Neural cell (in vitro differentiated cells): ENCODE data around the gene WDFY1. TPM values are rescaled to one million over a fixed set of nuclear protein-coding genes. Genes with fewer than 3 reads are reported as not detected.
A peak's percentile ranks its signal among the peaks of the same experiment; 100 is the strongest.

Source experiments
- H2AFZ ChIP-seq: fragments of 200-600, 300-800 bp; sonication (generic), shearing (Covaris generic); 2 replicates; pipeline ENCODE4 v1.6.0; 2014; ENCODE audit warnings: low read depth, mild to moderate bottlenecking, antibody characterized with exemption, low read length, moderate library complexity
- H3F3A ChIP-seq: fragments of 200-600 bp; shearing (Covaris generic); 2 replicates; pipeline ENCODE4 v1.6.1; 2016; ENCODE audit warnings: mild to moderate bottlenecking, moderate library complexity, mixed read lengths, antibody characterized with exemption, low read length; ENCODE audit not compliant: insufficient read depth, poor library complexity, severe bottlenecking
- H3K27ac ChIP-seq: fragments of 200-600, 300-800 bp; sonication (generic), shearing (Covaris generic); 2 replicates; pipeline ENCODE4 v1.5.1; 2014; ENCODE audit warnings: mild to moderate bottlenecking, low read length, moderate library complexity
- H3K27me3 ChIP-seq: fragments of 300-800, 200-600 bp; sonication (generic), shearing (Covaris generic); 2 replicates; pipeline ENCODE4 v1.6.0; 2014; ENCODE audit warnings: mild to moderate bottlenecking, low read depth, low read length, moderate library complexity; ENCODE audit not compliant: insufficient read depth
- H3K36me3 ChIP-seq: fragments of 300-800, 200-600 bp; sonication (generic), shearing (Covaris generic); 2 replicates; pipeline ENCODE4 v1.5.1; 2014; ENCODE audit warnings: mild to moderate bottlenecking, antibody characterized with exemption, low read length, moderate library complexity; ENCODE audit not compliant: insufficient read depth
- H3K4me2 ChIP-seq: fragments of 300-800, 200-600 bp; sonication (generic), shearing (Covaris generic); 2 replicates; pipeline ENCODE4 v1.6.0; 2014; ENCODE audit warnings: mild to moderate bottlenecking, low read length
- H3K4me3 ChIP-seq: fragments of 300-800, 200-600 bp; sonication (generic), shearing (Covaris generic); 2 replicates; pipeline ENCODE4 v1.5.1; 2014; ENCODE audit warnings: mild to moderate bottlenecking, low read length, moderate library complexity
- H3K79me2 ChIP-seq: fragments of 200-600 bp; shearing (Covaris generic); replicated peaks from 2 replicates; pipeline ENCODE4 v1.6.0; 2014; ENCODE audit warnings: mild to moderate bottlenecking, low read length, moderate library complexity; ENCODE audit not compliant: insufficient read depth
- H3K9ac ChIP-seq: fragments of 300-800, 200-600 bp; sonication (generic), shearing (Covaris generic); 2 replicates; pipeline ENCODE4 v1.6.1; 2016; ENCODE audit warnings: mild to moderate bottlenecking, low read length, mixed read lengths
- H3K9me2 ChIP-seq: fragments of 200-600 bp; shearing (Covaris generic); 2 replicates; pipeline ENCODE4 v1.6.1; 2016; ENCODE audit warnings: mild to moderate bottlenecking, low read length, mixed read lengths; ENCODE audit not compliant: insufficient read depth
- H3K9me3 ChIP-seq: fragments of 200-600, 300-800 bp; sonication (generic), shearing (Covaris generic); 2 replicates; pipeline ENCODE4 v1.6.1; 2016; ENCODE audit warnings: mild to moderate bottlenecking, mixed run types, low read length, moderate library complexity, mixed read lengths
- H4K20me1 ChIP-seq: fragments of 200-600 bp; shearing (Covaris generic); 2 replicates; pipeline ENCODE4 v1.6.1; 2016; ENCODE audit warnings: mild to moderate bottlenecking, mixed run types; ENCODE audit not compliant: insufficient read depth
- EP300 ChIP-seq: fragments of 450-650 bp; conservative IDR thresholded peaks from 2 replicates; pipeline ENCODE4 v1.6.1; 2014; ENCODE audit warnings: antibody characterized with exemption, mild to moderate bottlenecking, moderate library complexity; ENCODE audit not compliant: poor library complexity, severe bottlenecking
- EZH2 ChIP-seq: fragments of 200-600, 300-800 bp; shearing (Covaris generic), sonication (generic); IDR thresholded peaks from 2 replicates; pipeline ENCODE4 v1.6.1; 2014; ENCODE audit warnings: antibody characterized with exemption, low read length, borderline replicate concordance, mild to moderate bottlenecking; ENCODE audit not compliant: insufficient read depth, poor library complexity, severe bottlenecking
- MXI1 ChIP-seq: fragments of 450-650 bp; conservative IDR thresholded peaks from 2 replicates; pipeline ENCODE4 v1.6.1; 2014; ENCODE audit warnings: antibody characterized with exemption, mild to moderate bottlenecking; ENCODE audit not compliant: poor library complexity, severe bottlenecking
- POLR2AphosphoS5 ChIP-seq: IDR thresholded peaks from 2 replicates; pipeline ENCODE4 v1.6.1; 2012
- RAD21 ChIP-seq: fragments of 450-650 bp; conservative IDR thresholded peaks from 2 replicates; pipeline ENCODE4 v1.6.1; 2014; ENCODE audit warnings: antibody characterized with exemption, mild to moderate bottlenecking, moderate library complexity
- SMC3 ChIP-seq: fragments of 450-650 bp; conservative IDR thresholded peaks from 2 replicates; pipeline ENCODE4 v1.6.1; 2014; ENCODE audit warnings: antibody characterized with exemption, mild to moderate bottlenecking, moderate library complexity; ENCODE audit not compliant: poor library complexity
- TAF1 ChIP-seq: IDR thresholded peaks from 2 replicates; pipeline ENCODE4 v1.6.1; 2012; ENCODE audit warnings: low read depth
- polyA plus RNA-seq: library from polyadenylated mRNA; depleted of rRNA; stranded (reverse); fragments of >200 nt; gene quantifications from 2 replicates; pipeline ENCODE4 v1.2.3, GENCODE V29; 2014
- TF ChIP-seq, protein P1 (sequence below): IDR thresholded peaks from 2 replicates; pipeline ENCODE4 v1.6.1; 2012; ENCODE audit warnings: borderline replicate concordance
- TF ChIP-seq, protein P2 (sequence below): fragments of 450-650 bp; IDR thresholded peaks from 2 replicates; pipeline ENCODE4 v1.5.1; 2014; ENCODE audit warnings: antibody characterized with exemption, mild to moderate bottlenecking, moderate library complexity; ENCODE audit not compliant: poor library complexity, severe bottlenecking

WDFY1 gene
- polyA plus RNA-seq, 1 donor from 2014 or later = 49.4 TPM

DNA sequence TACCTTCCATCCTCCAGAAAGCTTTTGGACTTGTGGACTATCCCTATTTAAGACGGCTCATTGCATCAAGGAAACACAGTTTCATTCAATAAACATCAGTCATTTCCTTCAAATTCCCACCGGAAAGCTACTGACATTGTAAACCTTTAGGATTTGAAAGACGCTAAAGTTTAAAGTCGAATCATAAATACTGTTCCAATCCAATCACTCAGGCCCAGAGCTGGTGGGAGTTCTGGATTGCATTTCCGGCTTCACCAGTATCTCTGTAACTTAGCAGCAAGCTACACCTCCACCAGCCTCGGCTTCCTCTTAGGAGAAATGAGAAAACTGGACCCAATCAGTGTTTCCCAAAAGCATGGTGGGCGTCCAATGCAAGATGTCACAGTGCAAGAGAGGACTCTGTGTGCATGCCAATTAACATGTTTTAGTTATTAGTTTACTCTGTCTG is 1.6 kb downstream of the WDFY1 start:
- no peak for TF ChIP-seq EZH2
- TF ChIP-seq, protein P1, sequence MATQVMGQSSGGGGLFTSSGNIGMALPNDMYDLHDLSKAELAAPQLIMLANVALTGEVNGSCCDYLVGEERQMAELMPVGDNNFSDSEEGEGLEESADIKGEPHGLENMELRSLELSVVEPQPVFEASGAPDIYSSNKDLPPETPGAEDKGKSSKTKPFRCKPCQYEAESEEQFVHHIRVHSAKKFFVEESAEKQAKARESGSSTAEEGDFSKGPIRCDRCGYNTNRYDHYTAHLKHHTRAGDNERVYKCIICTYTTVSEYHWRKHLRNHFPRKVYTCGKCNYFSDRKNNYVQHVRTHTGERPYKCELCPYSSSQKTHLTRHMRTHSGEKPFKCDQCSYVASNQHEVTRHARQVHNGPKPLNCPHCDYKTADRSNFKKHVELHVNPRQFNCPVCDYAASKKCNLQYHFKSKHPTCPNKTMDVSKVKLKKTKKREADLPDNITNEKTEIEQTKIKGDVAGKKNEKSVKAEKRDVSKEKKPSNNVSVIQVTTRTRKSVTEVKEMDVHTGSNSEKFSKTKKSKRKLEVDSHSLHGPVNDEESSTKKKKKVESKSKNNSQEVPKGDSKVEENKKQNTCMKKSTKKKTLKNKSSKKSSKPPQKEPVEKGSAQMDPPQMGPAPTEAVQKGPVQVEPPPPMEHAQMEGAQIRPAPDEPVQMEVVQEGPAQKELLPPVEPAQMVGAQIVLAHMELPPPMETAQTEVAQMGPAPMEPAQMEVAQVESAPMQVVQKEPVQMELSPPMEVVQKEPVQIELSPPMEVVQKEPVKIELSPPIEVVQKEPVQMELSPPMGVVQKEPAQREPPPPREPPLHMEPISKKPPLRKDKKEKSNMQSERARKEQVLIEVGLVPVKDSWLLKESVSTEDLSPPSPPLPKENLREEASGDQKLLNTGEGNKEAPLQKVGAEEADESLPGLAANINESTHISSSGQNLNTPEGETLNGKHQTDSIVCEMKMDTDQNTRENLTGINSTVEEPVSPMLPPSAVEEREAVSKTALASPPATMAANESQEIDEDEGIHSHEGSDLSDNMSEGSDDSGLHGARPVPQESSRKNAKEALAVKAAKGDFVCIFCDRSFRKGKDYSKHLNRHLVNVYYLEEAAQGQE = no peak
- no peak for TF ChIP-seq RAD21
- no peak for TF ChIP-seq EP300
- TF ChIP-seq TAF1 = no peak
- TF ChIP-seq SMC3 = no peak
- TF ChIP-seq POLR2AphosphoS5 = no peak
- TF ChIP-seq, protein P2, sequence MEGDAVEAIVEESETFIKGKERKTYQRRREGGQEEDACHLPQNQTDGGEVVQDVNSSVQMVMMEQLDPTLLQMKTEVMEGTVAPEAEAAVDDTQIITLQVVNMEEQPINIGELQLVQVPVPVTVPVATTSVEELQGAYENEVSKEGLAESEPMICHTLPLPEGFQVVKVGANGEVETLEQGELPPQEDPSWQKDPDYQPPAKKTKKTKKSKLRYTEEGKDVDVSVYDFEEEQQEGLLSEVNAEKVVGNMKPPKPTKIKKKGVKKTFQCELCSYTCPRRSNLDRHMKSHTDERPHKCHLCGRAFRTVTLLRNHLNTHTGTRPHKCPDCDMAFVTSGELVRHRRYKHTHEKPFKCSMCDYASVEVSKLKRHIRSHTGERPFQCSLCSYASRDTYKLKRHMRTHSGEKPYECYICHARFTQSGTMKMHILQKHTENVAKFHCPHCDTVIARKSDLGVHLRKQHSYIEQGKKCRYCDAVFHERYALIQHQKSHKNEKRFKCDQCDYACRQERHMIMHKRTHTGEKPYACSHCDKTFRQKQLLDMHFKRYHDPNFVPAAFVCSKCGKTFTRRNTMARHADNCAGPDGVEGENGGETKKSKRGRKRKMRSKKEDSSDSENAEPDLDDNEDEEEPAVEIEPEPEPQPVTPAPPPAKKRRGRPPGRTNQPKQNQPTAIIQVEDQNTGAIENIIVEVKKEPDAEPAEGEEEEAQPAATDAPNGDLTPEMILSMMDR = no peak
- TF ChIP-seq MXI1 = no peak
- peak overlapping the region; percentile 96 for H3K4me3 ChIP-seq
- no peaks in the 10 kb centered on the region for H3K36me3 ChIP-seq
- no peak overlapping the region for H2AFZ ChIP-seq
- H3K27ac ChIP-seq = no peak overlapping the region
- H3K27me3 ChIP-seq = no peaks in the 10 kb centered on the region
- H3K79me2 ChIP-seq = peaks cover 19% of the 10 kb centered on the region
- no peaks in the 10 kb centered on the region for H4K20me1 ChIP-seq
- H3K9me2 ChIP-seq = no peaks in the 10 kb centered on the region
- no peaks in the 10 kb centered on the region for H3K9me3 ChIP-seq
- H3F3A ChIP-seq = no peaks in the 10 kb centered on the region
- H3K9ac ChIP-seq = peak overlapping the region; percentile 86
- H3K4me2 ChIP-seq = peak overlapping the region; percentile 86

DNA sequence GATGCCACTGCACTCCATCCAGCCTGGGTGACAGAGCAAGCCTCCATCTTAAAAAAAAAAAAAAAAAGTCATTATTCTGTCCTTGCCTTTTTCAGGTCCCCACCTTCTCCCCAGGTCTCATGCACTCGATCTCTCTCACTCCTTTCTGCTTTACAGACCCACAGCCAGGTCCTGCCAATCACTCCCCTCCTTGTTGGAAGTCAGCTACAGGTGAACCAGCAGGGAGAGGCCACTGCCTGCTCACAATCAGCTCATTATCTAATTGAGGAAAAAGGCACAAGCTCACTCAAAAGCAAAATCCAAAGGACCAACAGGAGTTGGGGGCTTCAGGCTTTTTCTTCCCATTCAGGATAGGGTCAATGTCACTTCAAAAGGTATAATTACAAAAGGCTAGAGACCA is 2.0 kb downstream of the WDFY1 start:
- no peak for TF ChIP-seq EP300
- TF ChIP-seq, protein P1 = no peak
- TF ChIP-seq EZH2 = no peak
- TF ChIP-seq MXI1 = no peak
- TF ChIP-seq TAF1 = no peak
- no peak for TF ChIP-seq RAD21
- no peak for TF ChIP-seq POLR2AphosphoS5
- TF ChIP-seq, protein P2 = no peak
- no peak for TF ChIP-seq SMC3
- no peak overlapping the region for H3K27ac ChIP-seq
- no peaks in the 10 kb centered on the region for H3K36me3 ChIP-seq
- H3K4me3 ChIP-seq = peak overlapping the region; percentile 96
- H3K9me2 ChIP-seq = no peaks in the 10 kb centered on the region
- no peaks in the 10 kb centered on the region for H3K9me3 ChIP-seq
- no peak overlapping the region for H2AFZ ChIP-seq
- H3F3A ChIP-seq = no peaks in the 10 kb centered on the region
- no peaks in the 10 kb centered on the region for H4K20me1 ChIP-seq
- no peak overlapping the region for H3K4me2 ChIP-seq
- no peak overlapping the region for H3K9ac ChIP-seq
- no peaks in the 10 kb centered on the region for H3K27me3 ChIP-seq
- peaks cover 19% of the 10 kb centered on the region for H3K79me2 ChIP-seq
